ENCODE data around the gene SLC17A7.
A peak's percentile ranks its signal among the peaks of the same experiment; 100 is the strongest.

The SLC17A7 gene

DNA sequence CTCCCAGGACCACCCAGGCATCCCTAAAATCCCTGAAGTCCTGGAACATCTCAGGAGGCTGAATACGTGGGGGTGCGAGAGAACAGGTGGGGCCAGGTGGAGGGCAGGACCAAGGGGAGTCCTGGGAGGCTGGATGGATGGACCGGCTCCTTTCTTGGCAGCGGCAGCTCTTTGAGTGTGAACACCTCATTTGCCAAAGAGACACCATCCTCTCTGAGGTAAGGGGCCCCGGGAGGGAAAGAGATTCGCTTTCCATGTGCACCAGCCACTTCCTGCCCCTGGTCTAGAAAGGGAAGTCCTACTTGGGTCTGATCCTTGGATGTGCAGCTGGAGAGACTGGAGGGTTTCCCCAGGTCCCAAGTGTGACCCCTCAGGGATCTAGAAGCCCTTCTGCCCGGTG lies 34.2 kb downstream of the SLC17A7 start:
- DNase-seq (ENCODE audit: low read depth) = no peak

GRCh38 chr19:49403404-49404187 lies 37.7 kb downstream of the SLC17A7 start:
- DNase-seq (ENCODE audit: low read depth) = no peak

- no peak for DNase-seq (ENCODE audit: low read depth)
Observed at GRCh38 chr19:49400029-49400428, 41.3 kb downstream of the SLC17A7 start.

GRCh38 chr19:49398931-49399330 lies 42.4 kb downstream of the SLC17A7 start:
- no peak for DNase-seq (ENCODE audit: low read depth)

DNA sequence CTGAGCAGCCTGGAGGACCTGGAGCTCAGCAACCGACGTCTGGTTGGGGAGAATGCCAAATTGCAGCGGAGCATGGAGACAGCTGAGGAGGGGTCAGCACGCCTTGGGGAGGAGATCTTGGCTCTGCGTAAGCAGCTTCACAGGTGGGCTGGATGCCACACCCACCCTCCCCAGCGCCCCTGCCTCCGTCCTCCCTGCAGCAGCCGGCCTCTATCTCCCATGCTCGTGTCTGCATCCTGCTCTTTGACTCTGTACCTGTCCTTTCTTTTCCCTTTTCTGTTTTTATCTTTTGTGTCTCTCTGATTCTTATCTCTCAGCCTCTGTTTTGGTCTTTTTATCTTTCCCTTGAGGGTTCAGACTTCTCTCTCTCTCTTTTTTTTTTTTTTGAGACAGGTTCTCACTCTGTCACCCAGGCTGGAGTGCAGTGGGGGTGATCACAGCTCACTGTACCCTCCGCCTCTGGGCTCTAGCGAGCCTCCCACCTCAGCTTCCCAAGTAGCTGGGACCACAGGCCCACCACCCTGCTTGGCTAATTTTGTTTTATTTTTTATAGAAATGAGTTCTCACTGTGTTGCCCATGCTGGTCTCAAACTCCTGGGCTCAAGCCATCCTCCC lies 43.2 kb downstream of the SLC17A7 start:
- no peak for DNase-seq (ENCODE audit: low read depth)

- no peak for DNase-seq (ENCODE audit: low read depth)
Observed at GRCh38 chr19:49396738-49397505, 44.4 kb downstream of the SLC17A7 start.

DNA sequence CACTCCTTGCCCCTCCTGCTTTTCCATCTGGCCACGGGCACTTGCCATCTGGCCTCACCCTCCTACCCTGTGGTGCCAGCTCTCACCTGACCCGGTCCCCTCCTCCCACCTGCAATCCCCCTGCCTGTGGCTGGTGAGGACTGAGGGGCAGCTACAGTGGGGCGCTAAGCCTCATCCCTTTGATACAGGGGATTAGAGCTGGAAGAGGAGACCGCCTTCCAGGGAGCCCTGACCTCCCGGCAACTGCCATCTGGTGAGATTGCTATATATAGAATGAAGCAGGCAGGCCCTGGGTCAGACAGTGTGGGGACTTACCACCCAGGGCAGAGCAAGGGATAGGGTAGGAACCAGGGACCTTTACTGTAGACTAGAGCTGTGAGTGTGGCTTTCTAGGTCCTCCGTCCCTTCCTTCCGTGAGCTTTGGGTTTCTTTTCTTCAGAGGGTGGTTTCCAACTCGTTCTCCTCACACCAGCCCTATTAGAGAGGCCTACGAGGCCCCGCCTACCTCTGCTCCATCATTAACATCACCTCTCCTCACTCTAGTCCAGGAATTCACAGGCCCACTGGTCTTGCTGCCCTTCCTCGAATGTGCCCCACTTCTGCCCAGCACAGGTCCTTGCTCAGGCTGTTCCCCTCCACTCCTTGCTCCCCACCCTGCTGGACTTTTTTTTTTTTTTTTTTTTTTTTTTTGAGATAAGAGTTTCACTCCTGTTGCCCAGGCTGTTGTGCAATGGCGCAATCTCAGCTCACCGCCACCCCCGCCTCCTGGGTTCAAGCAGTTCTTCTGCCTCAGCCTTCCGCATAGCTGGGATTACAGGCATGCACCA lies 45.5 kb downstream of the SLC17A7 start:
- no peak for DNase-seq (ENCODE audit: low read depth)

- DNase-seq (ENCODE audit: low read depth) = no peak
Observed at GRCh38 chr19:49393881-49394280, 47.4 kb downstream of the SLC17A7 start.

DNA sequence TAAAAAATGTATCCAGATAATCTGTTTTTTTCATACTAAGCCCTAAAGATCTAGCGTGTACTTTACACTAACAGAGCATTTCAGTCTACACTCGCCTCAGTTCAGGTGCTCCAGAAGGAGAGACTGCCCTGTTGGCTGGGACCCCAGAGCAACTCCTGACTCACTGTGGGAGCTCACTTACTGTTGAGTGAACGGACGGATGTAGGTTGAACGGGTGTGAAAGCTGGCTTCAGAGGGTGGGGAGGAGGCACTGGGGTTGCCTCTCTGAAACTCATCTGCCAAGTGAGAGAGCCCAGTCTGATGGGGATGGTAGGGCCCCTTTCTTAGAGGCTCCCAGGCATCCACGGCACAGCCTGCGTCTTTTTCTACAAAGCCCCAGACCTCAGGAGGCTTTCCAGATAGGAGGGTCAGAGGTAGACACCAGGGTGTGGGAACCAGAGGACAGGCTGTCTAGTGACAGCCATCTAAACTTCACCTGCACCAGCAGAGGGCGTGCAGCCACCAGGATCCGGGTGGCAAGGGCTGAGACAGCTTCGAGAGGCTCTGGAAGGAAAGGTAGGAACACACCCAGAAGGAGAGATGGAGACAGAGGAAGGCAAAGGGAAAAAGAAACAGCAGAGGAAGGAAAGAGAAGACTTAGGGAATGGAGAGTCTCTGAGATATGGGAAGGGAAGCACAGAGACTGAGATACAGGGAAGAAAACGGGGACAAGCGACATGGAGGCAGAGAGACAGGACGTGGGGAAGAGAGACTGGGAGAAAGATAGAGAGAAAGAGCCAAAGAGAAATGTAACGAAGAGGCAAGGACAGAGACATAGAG lies 49.5 kb downstream of the SLC17A7 start:
- peak; percentile 8 for DNase-seq (ENCODE audit: low read depth)

DNA sequence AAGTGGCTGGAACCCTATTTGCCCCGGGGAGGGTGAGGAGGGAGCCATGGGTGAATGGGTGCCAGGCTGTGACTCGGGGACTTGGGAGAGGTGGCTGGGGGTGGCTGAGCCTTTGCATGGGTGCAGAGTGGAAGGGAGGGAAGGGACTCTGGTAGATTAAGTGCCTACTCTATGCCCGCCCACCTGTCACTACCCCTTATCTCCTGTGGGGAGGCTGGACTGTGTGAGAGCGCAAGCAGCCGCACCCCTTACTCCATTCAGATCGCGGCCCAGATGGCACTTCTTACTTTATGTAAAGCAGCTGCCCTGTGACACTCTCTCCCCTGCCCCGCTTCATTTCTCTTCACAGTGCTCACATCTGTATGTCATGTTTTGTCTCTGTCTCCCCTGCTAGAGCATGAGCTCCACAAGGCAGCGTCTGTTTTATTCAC lies 50.4 kb downstream of the SLC17A7 start:
- no peak for DNase-seq (ENCODE audit: low read depth)

- DNase-seq (ENCODE audit: low read depth) = no peak
Observed at GRCh38 chr19:49390131-49390928, 51.0 kb downstream of the SLC17A7 start.

GRCh38 chr19:49389406-49389805 lies 51.9 kb downstream of the SLC17A7 start:
- no peak for DNase-seq (ENCODE audit: low read depth)

GRCh38 chr19:49387936-49388372 lies 53.4 kb downstream of the SLC17A7 start, which contains the start of gene KASH5:
Gene KASH5 (plus strand): TSS chr19:49388249. CDS start chr19:49390884, 2,635 bp downstream.
- no peak for DNase-seq (ENCODE audit: low read depth)

DNA sequence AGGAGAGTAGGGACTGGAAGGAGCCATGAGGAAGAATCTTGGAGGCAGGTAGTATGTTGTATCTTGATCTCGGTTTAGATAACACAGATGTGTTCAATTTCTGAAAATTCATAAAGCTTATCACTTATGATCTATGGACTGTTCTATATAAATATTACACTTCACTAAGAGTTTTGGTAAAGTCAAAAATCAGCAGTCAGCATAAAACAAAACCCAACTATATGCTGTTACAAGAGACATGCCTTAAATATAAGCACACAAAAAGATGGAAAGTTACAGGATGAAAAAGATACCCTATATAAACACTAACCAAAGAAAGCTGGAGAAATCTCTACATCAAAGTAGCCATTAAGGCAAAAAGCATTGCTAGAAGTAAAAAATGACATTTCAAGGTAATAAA lies 57.7 kb downstream of the SLC17A7 start:
- no peak for DNase-seq (ENCODE audit: low read depth)

GRCh38 chr19:49382639-49383038 lies 58.7 kb downstream of the SLC17A7 start:
- no peak for DNase-seq (ENCODE audit: low read depth)

- no peak for DNase-seq (ENCODE audit: low read depth)
Observed at GRCh38 chr19:49380391-49380790, 60.9 kb downstream of the SLC17A7 start.

All from GM04503 (cell line).